SK-N-SH (cell line): ENCODE results near the gene MYRF. TPM values are rescaled to one million over a fixed set of nuclear protein-coding genes. Genes with fewer than 3 reads are reported as not detected.

Experiments
- CTCF ChIA-PET: fragments of 300-600, 350-600 bp; formaldehyde crosslinking; extraction: SDS; loops from one replicate; lab custom pipeline; 2021; lab: Yijun Ruan, JAX
- POLR2A ChIA-PET: fragments of 350-600 bp; sonication (Branson Sonifier 250); formaldehyde crosslinking; extraction: SDS; loops from one replicate; lab custom pipeline; 2020; ENCODE audit warnings: antibody characterized with exemption, inconsistent platforms; lab: Yijun Ruan, JAX
- DNase-seq: peaks from one replicate; pipeline ENCODE4 v3.0.0; 2012
- H2AFZ ChIP-seq: fragments of 200-600 bp; sonication (generic); 2 replicates; pipeline ENCODE4 v1.8.1; 2016; ENCODE audit warnings: antibody characterized with exemption, mild to moderate bottlenecking, low read depth
- H3F3A ChIP-seq: fragments of 200-600 bp; sonication (generic); replicated peaks from 2 replicates; pipeline ENCODE3; 2016; ENCODE audit warnings: antibody characterized with exemption, mild to moderate bottlenecking; ENCODE audit not compliant: insufficient read depth
- H3K27ac ChIP-seq, 2 experiments: fragments of 200-500 bp in 1 of 2; fragments of 200-600 bp in 1 of 2; sonication (Bioruptor generic) in 1 of 2; sonication (generic), shearing (Covaris generic) in 1 of 2; 2 replicates each; pipeline versions ENCODE4 v1.5.1 to v1.6.1; 2014 to 2016; ENCODE audit warnings: low read depth in 2 of 2, inconsistent platforms in 1 of 2, low read length in 1 of 2, mild to moderate bottlenecking in 1 of 2, mixed read lengths in 1 of 2
- H3K27me3 ChIP-seq: fragments of 200-600 bp; sonication (generic), shearing (Covaris generic); 2 replicates; pipeline ENCODE4 v1.6.1; 2016; ENCODE audit warnings: mixed run types; ENCODE audit not compliant: insufficient read depth
- H3K36me3 ChIP-seq, 2 experiments: fragments of 200-500 bp in 1 of 2; fragments of 200-600 bp in 1 of 2; sonication (Bioruptor generic) in 1 of 2; sonication (generic) in 1 of 2; replicated peaks in 1 of 2; 2 replicates each; pipeline versions ENCODE3 to v1.5.1; 2014 to 2016; ENCODE audit warnings: low read length in 1 of 2, mild to moderate bottlenecking in 1 of 2; ENCODE audit not compliant: insufficient read depth in 2 of 2, control insufficient read depth in 1 of 2
- H3K4me1 ChIP-seq, 2 experiments: fragments of 200-500 bp in 1 of 2; fragments of 200-600 bp in 1 of 2; sonication (Bioruptor generic) in 1 of 2; sonication (generic), shearing (Covaris generic) in 1 of 2; 2 replicates each; pipeline versions ENCODE4 v1.5.1 to v1.6.1; 2014 to 2016; ENCODE audit warnings: low read depth in 1 of 2, low read length in 1 of 2, mixed run types in 1 of 2; ENCODE audit not compliant: insufficient read depth in 2 of 2, control insufficient read depth in 1 of 2
- H3K4me2 ChIP-seq: fragments of 200-600 bp; sonication (generic), shearing (Covaris generic); 2 replicates; pipeline ENCODE4 v1.6.1; 2017; ENCODE audit warnings: mixed run types
- H3K4me3 ChIP-seq, 2 experiments: fragments of 200-500 bp in 1 of 2; fragments of 200-600 bp in 1 of 2; sonication (Bioruptor generic) in 1 of 2; sonication (generic), shearing (Covaris generic) in 1 of 2; 2 replicates each; pipeline versions ENCODE4 v1.5.1 to v1.8.1; 2014 to 2016; ENCODE audit warnings: low read depth in 2 of 2, inconsistent platforms in 1 of 2, low read length in 1 of 2, mild to moderate bottlenecking in 1 of 2, mixed read lengths in 1 of 2, moderate library complexity in 1 of 2
- H3K79me2 ChIP-seq: fragments of 200-600 bp; sonication (generic); 2 replicates; pipeline ENCODE4 v1.8.1; 2017; ENCODE audit warnings: mild to moderate bottlenecking; ENCODE audit not compliant: insufficient read depth
- H3K9ac ChIP-seq: fragments of 200-600 bp; sonication (generic); 2 replicates; pipeline ENCODE4 v1.6.1; 2017; ENCODE audit warnings: mixed run types
- H3K9me2 ChIP-seq: fragments of 200-600 bp; sonication (generic); 2 replicates; pipeline ENCODE4 v1.6.1; 2017; ENCODE audit warnings: mixed run types
- H3K9me3 ChIP-seq: fragments of 200-600 bp; sonication (generic); 2 replicates; pipeline ENCODE4 v1.6.1; 2017; ENCODE audit warnings: mixed run types, mild to moderate bottlenecking, moderate library complexity
- H4K20me1 ChIP-seq: fragments of 200-600 bp; sonication (generic); 2 replicates; pipeline ENCODE4 v1.6.1; 2017; ENCODE audit warnings: mild to moderate bottlenecking, mixed run types; ENCODE audit not compliant: insufficient read depth
- ELF1 ChIP-seq: IDR thresholded peaks from 2 replicates; pipeline ENCODE4 v1.4.0; 2012
- FOSL2 ChIP-seq: IDR thresholded peaks from 2 replicates; pipeline ENCODE4 v1.4.0; 2012; ENCODE audit warnings: low read depth, mild to moderate bottlenecking, moderate library complexity, borderline replicate concordance
- MAX ChIP-seq: IDR thresholded peaks from 2 replicates; pipeline ENCODE4 v1.4.0; 2012; ENCODE audit warnings: low read depth
- MXI1 ChIP-seq: IDR thresholded peaks from 2 replicates; pipeline ENCODE4 v1.6.1; 2012; ENCODE audit warnings: mild to moderate bottlenecking, low read depth, low read length, improper control_type of control experiment
- RAD21 ChIP-seq: IDR thresholded peaks from 2 replicates; pipeline ENCODE4 v1.6.1; 2012; ENCODE audit warnings: mild to moderate bottlenecking, low read length
- RXRA ChIP-seq: IDR thresholded peaks from 2 replicates; pipeline ENCODE4 v1.4.0; 2012; ENCODE audit warnings: low read depth, mild to moderate bottlenecking, borderline replicate concordance
- SIN3A ChIP-seq: IDR thresholded peaks from 2 replicates; pipeline ENCODE4 v1.6.1; 2012; ENCODE audit warnings: low read depth, mild to moderate bottlenecking, low read length, moderate library complexity, borderline replicate concordance
- TEAD4 ChIP-seq: IDR thresholded peaks from 2 replicates; pipeline ENCODE4 v1.4.0; 2012; ENCODE audit warnings: mild to moderate bottlenecking, borderline replicate concordance; ENCODE audit not compliant: insufficient read depth
- YY1 ChIP-seq: IDR thresholded peaks from 2 replicates; pipeline ENCODE4 v1.4.0; 2012; ENCODE audit warnings: low read depth, mild to moderate bottlenecking
- WGBS: methylation state at CpG from one replicate; pipeline ENCODE4 v1.1.6; 2017; ENCODE audit warnings: low lambda C conversion rate; 5-methylcytosine and 5-hydroxymethylcytosine counted together
- polyA plus RNA-seq, 3 experiments: library from polyadenylated mRNA; depleted of rRNA; stranded (reverse); fragments of >200 nt; gene quantifications; 2 replicates each; pipeline ENCODE4 v1.2.3, GENCODE V29; 2012
- TF ChIP-seq, protein P1 (sequence below): IDR thresholded peaks from 2 replicates; pipeline ENCODE4; 2012
- TF ChIP-seq, protein P2 (sequence below): fragments of 150-350 bp; IDR thresholded peaks from 2 replicates; pipeline ENCODE4 v1.6.1; 2017; ENCODE audit warnings: antibody characterized with exemption, low read length, low read depth, borderline replicate concordance

The MYRF gene
- polyA plus RNA-seq, 1 of the 3 experiments (the other 2 are of a cell fraction), result 2.8 TPM

- ChIA-PET CTCF (interaction anchor here (0.9 to 12.0 kb wide), 11 partner anchors 9 to 313 kb away, joined by 3 to 285 read pairs (median 52); partner anchors contain the start of gene FADS1), POLR2A (interaction anchor here (0.6 to 4.4 kb wide), 3 partner anchors 20 to 314 kb away, joined by 3 to 37 read pairs (median 3); partner anchors contain the start of gene FADS1)
- Histone ChIP-seq H3K36me3 (peaks cover 11 to 22% of the 10 kb centered on the region in 2 experiments), H2AFZ (no peak overlapping the region), H3K4me2 (no peak overlapping the region), H4K20me1 (no peaks in the 10 kb centered on the region; the same call in 1 of the 2 replicates), H3K27ac (0 out of 4 replicates have a peak overlapping the region, but pooled peaks of 1 of the 2 experiments have one; percentile 5), H3K4me1 (peaks cover 5 to 17% of the 10 kb centered on the region in 2 experiments; a peak in 3 of 4 replicates), H3K4me3 (no peak overlapping the region), H3F3A (peaks cover 15% of the 10 kb centered on the region), H3K9ac (no peak overlapping the region), H3K79me2 (peaks cover 89% of the 10 kb centered on the region), H3K27me3 (no peaks in the 10 kb centered on the region), H3K9me3 (no peaks in the 10 kb centered on the region), H3K9me2 (no peaks in the 10 kb centered on the region)
- WGBS, result 86% methylated on average over 11 of the region's 12 CpGs
- TF ChIP-seq, protein P1, sequence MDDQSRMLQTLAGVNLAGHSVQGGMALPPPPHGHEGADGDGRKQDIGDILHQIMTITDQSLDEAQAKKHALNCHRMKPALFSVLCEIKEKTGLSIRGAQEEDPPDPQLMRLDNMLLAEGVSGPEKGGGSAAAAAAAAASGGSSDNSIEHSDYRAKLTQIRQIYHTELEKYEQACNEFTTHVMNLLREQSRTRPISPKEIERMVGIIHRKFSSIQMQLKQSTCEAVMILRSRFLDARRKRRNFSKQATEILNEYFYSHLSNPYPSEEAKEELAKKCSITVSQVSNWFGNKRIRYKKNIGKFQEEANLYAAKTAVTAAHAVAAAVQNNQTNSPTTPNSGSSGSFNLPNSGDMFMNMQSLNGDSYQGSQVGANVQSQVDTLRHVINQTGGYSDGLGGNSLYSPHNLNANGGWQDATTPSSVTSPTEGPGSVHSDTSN, result no peak
- TF ChIP-seq RAD21 (no peak), FOSL2 (no peak), YY1 (no peak), MXI1 (no peak), ELF1 (no peak), MAX (no peak), SIN3A (no peak), TEAD4 (no peak)
- TF ChIP-seq, protein P2, sequence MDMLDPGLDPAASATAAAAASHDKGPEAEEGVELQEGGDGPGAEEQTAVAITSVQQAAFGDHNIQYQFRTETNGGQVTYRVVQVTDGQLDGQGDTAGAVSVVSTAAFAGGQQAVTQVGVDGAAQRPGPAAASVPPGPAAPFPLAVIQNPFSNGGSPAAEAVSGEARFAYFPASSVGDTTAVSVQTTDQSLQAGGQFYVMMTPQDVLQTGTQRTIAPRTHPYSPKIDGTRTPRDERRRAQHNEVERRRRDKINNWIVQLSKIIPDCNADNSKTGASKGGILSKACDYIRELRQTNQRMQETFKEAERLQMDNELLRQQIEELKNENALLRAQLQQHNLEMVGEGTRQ, result no peak
- DNase-seq, result no peak
Measured at GRCh38 chr11:61795459-61795858, 43.0 kb downstream of the MYRF start.

- CTCF ChIA-PET, result interaction anchor here (0.6 to 11.0 kb wide), 22 partner anchors 8 to 318 kb away, joined by 3 to 149 read pairs (median 8); partner anchors contain the start of genes FADS1 and FADS3
- H3K79me2 ChIP-seq, result peaks cover 84% of the 10 kb centered on the region
- WGBS, result 94% methylated on average over 15 of the region's 18 CpGs
Measured at GRCh38 chr11:61795876-61796526, 43.6 kb downstream of the MYRF start.

More at GRCh38 chr11:61795876-61796526, 43.6 kb downstream of the MYRF start:
- H3K9me3 ChIP-seq, result no peaks in the 10 kb centered on the region
- no peak overlapping the region for H3K9ac ChIP-seq
- peaks cover 5 to 17% of the 10 kb centered on the region in 2 experiments; a peak in 3 of 4 replicates for H3K4me1 ChIP-seq
- no peaks in the 10 kb centered on the region for H3K9me2 ChIP-seq
- H3F3A ChIP-seq, result peaks cover 15% of the 10 kb centered on the region
- no peak overlapping the region for H2AFZ ChIP-seq
- POLR2A ChIA-PET, result interaction anchor here (1.4 to 4.4 kb wide), 2 partner anchors 20 to 152 kb away, joined by 3 to 37 read pairs; partner anchors contain the start of gene FADS1
- no peaks in the 10 kb centered on the region; the same call in 1 of the 2 replicates for H4K20me1 ChIP-seq
- H3K27me3 ChIP-seq, result no peaks in the 10 kb centered on the region
- peaks cover 11 to 22% of the 10 kb centered on the region in 2 experiments for H3K36me3 ChIP-seq
- H3K4me2 ChIP-seq, result no peak overlapping the region
- no peak overlapping the region for H3K27ac ChIP-seq
- no peak for DNase-seq
- no peak overlapping the region for H3K4me3 ChIP-seq
- TF ChIP-seq SIN3A (no peak), RXRA (no peak)
